GM21423 (cell line): ENCODE data around the gene RABL6.
A peak's percentile ranks its signal among the peaks of the same experiment; 100 is the strongest.
"Not testable (repeated sequence)": the region's sequence is repeated elsewhere in the genome, so short reads cannot be mapped to it uniquely, and the experiment has no call there.

Experiments
- ATAC-seq: cut with Tn5 transposase; IDR thresholded peaks from one replicate; pipeline ENCODE4 v1.9.1; 2021; ENCODE audit warnings: mild to moderate bottlenecking, moderate library complexity; ENCODE audit not compliant: unreplicated experiment

RABL6 gene

GRCh38 chr9:136832581-136832980, 24.8 kb downstream of the RABL6 start:
- ATAC-seq: no peak

- ATAC-seq: not testable (repeated sequence)
These were observed 25.8 kb downstream of the RABL6 start for GRCh38 chr9:136833381-136834048.

GRCh38 chr9:136835162-136835931, 27.6 kb downstream of the RABL6 start:
- ATAC-seq: no peak

GRCh38 chr9:136835932-136836904, 28.5 kb downstream of the RABL6 start:
- no peak for ATAC-seq

- ATAC-seq: no peak
These were observed 29.6 kb downstream of the RABL6 start for GRCh38 chr9:136837146-136837855.

GRCh38 chr9:136837856-136838277, 30.1 kb downstream of the RABL6 start:
- ATAC-seq: not testable (repeated sequence)

- no peak for ATAC-seq
These were observed 30.8 kb downstream of the RABL6 start for GRCh38 chr9:136838314-136839228.

- no peak for ATAC-seq
These were observed 31.7 kb downstream of the RABL6 start for GRCh38 chr9:136839229-136840139.

- no peak for ATAC-seq
These were observed 32.6 kb downstream of the RABL6 start for GRCh38 chr9:136840140-136840876.

GRCh38 chr9:136840877-136841645, 33.3 kb downstream of the RABL6 start:
- ATAC-seq: no peak

- not testable (repeated sequence) for ATAC-seq
These were observed 34.1 kb downstream of the RABL6 start for GRCh38 chr9:136841646-136842379.

GRCh38 chr9:136842380-136842948, 34.7 kb downstream of the RABL6 start, which contains the start of gene AJM1:
AJM1 (plus strand) TSS chr9:136842478; CDS start chr9:136844415, 1,937 bp downstream.
- peak; percentile 64 for ATAC-seq

- ATAC-seq: not testable (repeated sequence)
These were observed 35.5 kb downstream of the RABL6 start for GRCh38 chr9:136843159-136843800.

- ATAC-seq: not testable (repeated sequence)
These were observed 36.3 kb downstream of the RABL6 start for GRCh38 chr9:136843801-136844740.
